HEK293 (cell line): ENCODE results near the gene DHX32.

Experiments used
- CTCF ChIA-PET: fragments of 350-600 bp; formaldehyde crosslinking; extraction: SDS; loops from one replicate; lab custom pipeline; 2021; ENCODE audit warnings: antibody characterized with exemption; lab: Yijun Ruan, JAX
- POLR2A ChIA-PET: fragments of 300-600 bp; formaldehyde crosslinking; extraction: SDS; loops from one replicate; lab custom pipeline; 2020; ENCODE audit warnings: antibody characterized with exemption, inconsistent platforms; lab: Yijun Ruan, JAX
- H3K27ac ChIP-seq: fragments of 200-500 bp; sonication (Bioruptor generic); 2 replicates; pipeline ENCODE4 v1.5.1; 2014; ENCODE audit warnings: low read depth, low read length, control low read depth, inconsistent platforms; ENCODE audit errors: extremely low read depth
- H3K36me3 ChIP-seq, 2 experiments: fragments of 200-500 bp in 1 of 2; sonication (Bioruptor generic) in 1 of 2; 1 replicate in 1 of 2; 2 replicates in 1 of 2; pipeline ENCODE4 v1.5.1; 2014 to 2017; ENCODE audit warnings: inconsistent platforms in 2 of 2, low read length in 2 of 2; ENCODE audit not compliant: control insufficient read depth in 2 of 2, insufficient read depth in 1 of 2
- H3K4me1 ChIP-seq: fragments of 200-500 bp; sonication (Bioruptor generic); 2 replicates; pipeline ENCODE4 v1.5.1; 2014; ENCODE audit warnings: mild to moderate bottlenecking, low read length, inconsistent platforms; ENCODE audit not compliant: control insufficient read depth, insufficient read depth
- H3K4me3 ChIP-seq: 2 replicates; pipeline ENCODE4 v1.5.1; 2011; ENCODE audit warnings: low read depth, mild to moderate bottlenecking, control low read depth, low read length, moderate library complexity
- H3K9me3 ChIP-seq: fragments of 200-500 bp; sonication (Bioruptor generic); 2 replicates; pipeline ENCODE4 v1.5.1; 2014; ENCODE audit warnings: low read depth, low read length, inconsistent platforms; ENCODE audit not compliant: control insufficient read depth, insufficient read depth
- GLIS1 ChIP-seq: fragments of 450-650 bp; formaldehyde crosslinking; IDR thresholded peaks from 2 replicates; pipeline ENCODE4 v1.5.1; 2016; ENCODE audit warnings: missing biosample characterization, missing genetic modification characterization
- PRDM1 ChIP-seq: fragments of 450-650 bp; formaldehyde crosslinking; IDR thresholded peaks from 2 replicates; pipeline ENCODE4; 2016; ENCODE audit warnings: missing biosample characterization, missing genetic modification characterization
- REPIN1 ChIP-seq: fragments of 450-650 bp; formaldehyde crosslinking; IDR thresholded peaks from 2 replicates; pipeline ENCODE4 v1.5.1; 2017; ENCODE audit warnings: missing biosample characterization, missing genetic modification characterization, low read depth
- SETDB1 ChIP-seq: IDR thresholded peaks from one replicate; pipeline ENCODE4 v1.6.1; 2017; ENCODE audit warnings: mild to moderate bottlenecking, low read length, moderate library complexity, mixed read lengths; ENCODE audit not compliant: insufficient read length
- ZBTB17 ChIP-seq: fragments of 450-650 bp; formaldehyde crosslinking; IDR thresholded peaks from 2 replicates; pipeline ENCODE4 v1.5.1; 2016; ENCODE audit warnings: missing biosample characterization, missing genetic modification characterization
- ZBTB7A ChIP-seq: fragments of 450-650 bp; formaldehyde crosslinking; IDR thresholded peaks from 2 replicates; pipeline ENCODE4 v1.5.1; 2016; ENCODE audit warnings: low read depth, missing biosample characterization, missing genetic modification characterization
- ZFP3 ChIP-seq: fragments of 450-650 bp; formaldehyde crosslinking; IDR thresholded peaks from 2 replicates; pipeline ENCODE4 v1.5.1; 2016; ENCODE audit warnings: low read depth, missing biosample characterization, missing genetic modification characterization
- ZNF133 ChIP-seq: fragments of 450-650 bp; formaldehyde crosslinking; IDR thresholded peaks from 2 replicates; pipeline ENCODE4 v1.5.1; 2016; ENCODE audit warnings: missing biosample characterization, missing genetic modification characterization
- ZNF146 ChIP-seq: fragments of 450-650 bp; formaldehyde crosslinking; IDR thresholded peaks from 2 replicates; pipeline ENCODE4 v1.5.1; 2016; ENCODE audit warnings: missing biosample characterization, missing genetic modification characterization
- ZNF266 ChIP-seq: fragments of 450-650 bp; formaldehyde crosslinking; IDR thresholded peaks from 2 replicates; pipeline ENCODE4 v1.5.1; 2016; ENCODE audit warnings: missing biosample characterization, missing genetic modification characterization, low read depth
- ZNF354C ChIP-seq: fragments of 450-650 bp; formaldehyde crosslinking; IDR thresholded peaks from 2 replicates; pipeline ENCODE4 v1.5.1; 2016; ENCODE audit warnings: missing biosample characterization, missing genetic modification characterization, low read depth, borderline replicate concordance
- ZNF426 ChIP-seq: fragments of 450-650 bp; formaldehyde crosslinking; IDR thresholded peaks from 2 replicates; pipeline ENCODE4 v1.5.1; 2017; ENCODE audit warnings: missing biosample characterization, missing genetic modification characterization, mild to moderate bottlenecking, inconsistent platforms, moderate library complexity
- ZNF473 ChIP-seq: fragments of 450-650 bp; formaldehyde crosslinking; IDR thresholded peaks from 2 replicates; pipeline ENCODE4 v1.5.1; 2017; ENCODE audit warnings: missing biosample characterization, missing genetic modification characterization
- ZNF555 ChIP-seq: fragments of 450-650 bp; formaldehyde crosslinking; conservative IDR thresholded peaks from 2 replicates; pipeline ENCODE4 v1.5.1; 2017; ENCODE audit warnings: missing biosample characterization, mild to moderate bottlenecking, missing genetic modification characterization, inconsistent platforms
- ZNF596 ChIP-seq: fragments of 450-650 bp; IDR thresholded peaks from 2 replicates; pipeline ENCODE4 v1.5.0; 2018; ENCODE audit warnings: missing biosample characterization, mild to moderate bottlenecking, missing genetic modification characterization, moderate library complexity
- ZNF621 ChIP-seq: fragments of 450-650 bp; formaldehyde crosslinking; IDR thresholded peaks from 2 replicates; pipeline ENCODE4 v1.5.1; 2017; ENCODE audit warnings: missing biosample characterization, missing genetic modification characterization
- ZNF670 ChIP-seq: fragments of 450-650 bp; formaldehyde crosslinking; IDR thresholded peaks from 2 replicates; pipeline ENCODE4 v1.5.1; 2016; ENCODE audit warnings: missing biosample characterization, missing genetic modification characterization, low read depth
- ZNF785 ChIP-seq: fragments of 450-650 bp; formaldehyde crosslinking; IDR thresholded peaks from 2 replicates; pipeline ENCODE4 v1.5.1; 2016; ENCODE audit warnings: missing biosample characterization, missing genetic modification characterization
- ZXDB ChIP-seq: fragments of 450-650 bp; formaldehyde crosslinking; IDR thresholded peaks from 2 replicates; pipeline ENCODE4 v1.5.1; 2016; ENCODE audit warnings: missing biosample characterization, missing genetic modification characterization
- TF ChIP-seq, protein P1 (sequence below): fragments of 450-650 bp; formaldehyde crosslinking; IDR thresholded peaks from 2 replicates; pipeline ENCODE4 v1.5.1; 2016; ENCODE audit warnings: missing biosample characterization, missing genetic modification characterization, borderline replicate concordance
- TF ChIP-seq, protein P2 (sequence below): fragments of 450-650 bp; formaldehyde crosslinking; IDR thresholded peaks from 2 replicates; pipeline ENCODE4 v1.5.1; 2016; ENCODE audit warnings: missing biosample characterization, missing genetic modification characterization
- TF ChIP-seq, protein P3 (sequence below): fragments of 450-650 bp; formaldehyde crosslinking; IDR thresholded peaks from 2 replicates; pipeline ENCODE4 v1.5.1; 2016; ENCODE audit warnings: missing biosample characterization, missing genetic modification characterization

DHX32 gene, protein sequence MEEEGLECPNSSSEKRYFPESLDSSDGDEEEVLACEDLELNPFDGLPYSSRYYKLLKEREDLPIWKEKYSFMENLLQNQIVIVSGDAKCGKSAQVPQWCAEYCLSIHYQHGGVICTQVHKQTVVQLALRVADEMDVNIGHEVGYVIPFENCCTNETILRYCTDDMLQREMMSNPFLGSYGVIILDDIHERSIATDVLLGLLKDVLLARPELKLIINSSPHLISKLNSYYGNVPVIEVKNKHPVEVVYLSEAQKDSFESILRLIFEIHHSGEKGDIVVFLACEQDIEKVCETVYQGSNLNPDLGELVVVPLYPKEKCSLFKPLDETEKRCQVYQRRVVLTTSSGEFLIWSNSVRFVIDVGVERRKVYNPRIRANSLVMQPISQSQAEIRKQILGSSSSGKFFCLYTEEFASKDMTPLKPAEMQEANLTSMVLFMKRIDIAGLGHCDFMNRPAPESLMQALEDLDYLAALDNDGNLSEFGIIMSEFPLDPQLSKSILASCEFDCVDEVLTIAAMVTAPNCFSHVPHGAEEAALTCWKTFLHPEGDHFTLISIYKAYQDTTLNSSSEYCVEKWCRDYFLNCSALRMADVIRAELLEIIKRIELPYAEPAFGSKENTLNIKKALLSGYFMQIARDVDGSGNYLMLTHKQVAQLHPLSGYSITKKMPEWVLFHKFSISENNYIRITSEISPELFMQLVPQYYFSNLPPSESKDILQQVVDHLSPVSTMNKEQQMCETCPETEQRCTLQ

DNA sequence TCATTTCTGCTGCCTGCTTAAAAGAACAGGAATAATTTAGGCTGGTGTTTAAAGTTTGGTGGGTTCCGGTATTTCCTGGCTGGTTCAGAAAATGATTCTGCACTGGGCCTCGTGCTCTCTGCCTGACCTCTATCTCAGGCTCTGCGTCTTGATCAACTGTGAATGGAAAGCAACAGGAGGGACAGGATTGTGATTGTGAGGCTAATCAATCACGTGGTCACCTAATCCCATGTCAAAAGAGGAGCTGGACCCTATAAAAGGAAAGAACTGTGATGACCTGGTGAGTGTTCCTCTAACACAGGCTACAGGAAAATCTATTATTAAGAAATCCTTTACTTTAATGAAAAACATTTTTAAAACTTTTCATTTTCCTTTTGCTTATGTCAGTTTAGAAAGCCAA is at the start of gene DHX32:
Gene DHX32 (minus strand): TSS at position 101 of the 400 bp plus-strand sequence. CDS start 468 bp downstream, outside the sequence.
- peaks cover 3 to 14% of the 10 kb centered on the region in 2 experiments; a peak in 2 of 3 replicates for H3K36me3 ChIP-seq
- CTCF ChIA-PET, result interaction anchor here (0.6 to 1.5 kb wide), 2 partner anchors 12 to 229 kb away, joined by 3 to 12 read pairs; no protein-coding TSS in a partner anchor
- H3K4me3 ChIP-seq, result no peak within 1 kb of the TSS
- POLR2A ChIA-PET, result no interaction called here
- H3K27ac ChIP-seq, result no peak within 1 kb of the TSS
- H3K4me1 ChIP-seq, result 0 out of 2 replicates have a peak, but pooled peaks cover 3% of the 10 kb centered on the region
- TF ChIP-seq, protein P1, sequence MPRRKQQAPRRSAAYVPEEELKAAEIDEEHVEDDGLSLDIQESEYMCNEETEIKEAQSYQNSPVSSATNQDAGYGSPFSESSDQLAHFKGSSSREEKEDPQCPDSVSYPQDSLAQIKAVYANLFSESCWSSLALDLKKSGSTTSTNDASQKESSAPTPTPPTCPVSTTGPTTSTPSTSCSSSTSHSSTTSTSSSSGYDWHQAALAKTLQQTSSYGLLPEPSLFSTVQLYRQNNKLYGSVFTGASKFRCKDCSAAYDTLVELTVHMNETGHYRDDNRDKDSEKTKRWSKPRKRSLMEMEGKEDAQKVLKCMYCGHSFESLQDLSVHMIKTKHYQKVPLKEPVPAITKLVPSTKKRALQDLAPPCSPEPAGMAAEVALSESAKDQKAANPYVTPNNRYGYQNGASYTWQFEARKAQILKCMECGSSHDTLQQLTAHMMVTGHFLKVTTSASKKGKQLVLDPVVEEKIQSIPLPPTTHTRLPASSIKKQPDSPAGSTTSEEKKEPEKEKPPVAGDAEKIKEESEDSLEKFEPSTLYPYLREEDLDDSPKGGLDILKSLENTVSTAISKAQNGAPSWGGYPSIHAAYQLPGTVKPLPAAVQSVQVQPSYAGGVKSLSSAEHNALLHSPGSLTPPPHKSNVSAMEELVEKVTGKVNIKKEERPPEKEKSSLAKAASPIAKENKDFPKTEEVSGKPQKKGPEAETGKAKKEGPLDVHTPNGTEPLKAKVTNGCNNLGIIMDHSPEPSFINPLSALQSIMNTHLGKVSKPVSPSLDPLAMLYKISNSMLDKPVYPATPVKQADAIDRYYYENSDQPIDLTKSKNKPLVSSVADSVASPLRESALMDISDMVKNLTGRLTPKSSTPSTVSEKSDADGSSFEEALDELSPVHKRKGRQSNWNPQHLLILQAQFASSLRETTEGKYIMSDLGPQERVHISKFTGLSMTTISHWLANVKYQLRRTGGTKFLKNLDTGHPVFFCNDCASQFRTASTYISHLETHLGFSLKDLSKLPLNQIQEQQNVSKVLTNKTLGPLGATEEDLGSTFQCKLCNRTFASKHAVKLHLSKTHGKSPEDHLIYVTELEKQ (tag by site-specific recombination), result no peak
- TF ChIP-seq ZBTB17 (tag by site-specific recombination), result no peak
- no peak for TF ChIP-seq ZNF785 (tag by site-specific recombination)
- no peak for TF ChIP-seq ZNF133
- TF ChIP-seq ZBTB7A (tag by site-specific recombination), result no peak
- TF ChIP-seq ZNF555 (tag by site-specific recombination), result no peak
- TF ChIP-seq, protein P2, sequence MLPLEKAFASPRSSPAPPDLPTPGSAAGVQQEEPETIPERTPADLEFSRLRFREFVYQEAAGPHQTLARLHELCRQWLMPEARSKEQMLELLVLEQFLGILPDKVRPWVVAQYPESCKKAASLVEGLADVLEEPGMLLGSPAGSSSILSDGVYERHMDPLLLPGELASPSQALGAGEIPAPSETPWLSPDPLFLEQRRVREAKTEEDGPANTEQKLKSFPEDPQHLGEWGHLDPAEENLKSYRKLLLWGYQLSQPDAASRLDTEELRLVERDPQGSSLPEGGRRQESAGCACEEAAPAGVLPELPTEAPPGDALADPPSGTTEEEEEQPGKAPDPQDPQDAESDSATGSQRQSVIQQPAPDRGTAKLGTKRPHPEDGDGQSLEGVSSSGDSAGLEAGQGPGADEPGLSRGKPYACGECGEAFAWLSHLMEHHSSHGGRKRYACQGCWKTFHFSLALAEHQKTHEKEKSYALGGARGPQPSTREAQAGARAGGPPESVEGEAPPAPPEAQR (tag by site-specific recombination), result no peak
- H3K9me3 ChIP-seq, result no peaks in the 10 kb centered on the region

DNA sequence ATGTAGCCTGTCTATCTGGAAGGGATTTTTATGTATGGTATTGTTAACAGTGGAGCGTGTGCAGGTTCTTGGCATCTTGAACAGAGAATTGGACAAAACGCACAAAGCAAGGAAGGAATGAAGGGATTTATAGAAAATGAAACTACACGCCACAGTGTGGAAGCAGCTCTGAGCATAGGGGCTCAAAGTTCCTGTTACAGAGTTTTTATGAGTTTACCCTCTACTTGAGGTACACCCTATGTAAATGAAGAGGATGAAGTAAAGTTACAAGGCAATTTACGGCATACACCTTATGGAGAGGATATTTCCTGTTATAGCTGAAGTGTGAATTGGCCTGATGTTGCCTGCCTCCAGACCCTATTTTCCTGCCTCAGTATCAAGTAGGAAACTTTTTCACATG is 48.5 kb upstream of the DHX32 start:
- Histone ChIP-seq H3K4me3 (no peak overlapping the region), H3K9me3 (no peaks in the 10 kb centered on the region), H3K4me1 (no peaks in the 10 kb centered on the region), H3K36me3 (no peaks in the 10 kb centered on the region), H3K27ac (no peak overlapping the region)
- TF ChIP-seq ZNF146 (tag by site-specific recombination) (no peak), GLIS1 (tag by site-specific recombination) (no peak), PRDM1 (tag by site-specific recombination) (no peak), ZNF426 (tag by site-specific recombination) (no peak), ZFP3 (no peak), ZXDB (tag by site-specific recombination) (no peak), ZNF473 (no peak), ZNF266 (tag by site-specific recombination) (no peak), ZNF670 (no peak), ZNF354C (tag by site-specific recombination) (no peak), REPIN1 (tag by site-specific recombination) (no peak), ZNF785 (tag by site-specific recombination) (no peak), ZNF621 (tag by site-specific recombination) (no peak), ZNF596 (tag by site-specific recombination) (no peak), SETDB1 (no peak)
- TF ChIP-seq, protein P3, sequence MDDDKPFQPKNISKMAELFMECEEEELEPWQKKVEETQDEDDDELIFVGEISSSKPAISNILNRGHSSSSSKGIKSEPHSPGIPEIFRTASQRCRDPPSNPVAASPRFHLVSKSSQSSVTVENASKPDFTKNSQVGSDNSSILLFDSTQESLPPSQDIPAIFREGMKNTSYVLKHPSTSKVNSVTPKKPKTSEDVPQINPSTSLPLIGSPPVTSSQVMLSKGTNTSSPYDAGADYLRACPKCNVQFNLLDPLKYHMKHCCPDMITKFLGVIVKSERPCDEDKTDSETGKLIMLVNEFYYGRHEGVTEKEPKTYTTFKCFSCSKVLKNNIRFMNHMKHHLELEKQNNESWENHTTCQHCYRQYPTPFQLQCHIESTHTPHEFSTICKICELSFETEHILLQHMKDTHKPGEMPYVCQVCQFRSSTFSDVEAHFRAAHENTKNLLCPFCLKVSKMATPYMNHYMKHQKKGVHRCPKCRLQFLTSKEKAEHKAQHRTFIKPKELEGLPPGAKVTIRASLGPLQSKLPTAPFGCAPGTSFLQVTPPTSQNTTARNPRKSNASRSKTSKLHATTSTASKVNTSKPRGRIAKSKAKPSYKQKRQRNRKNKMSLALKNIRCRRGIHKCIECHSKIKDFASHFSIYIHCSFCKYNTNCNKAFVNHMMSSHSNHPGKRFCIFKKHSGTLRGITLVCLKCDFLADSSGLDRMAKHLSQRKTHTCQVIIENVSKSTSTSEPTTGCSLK, result no peak
- ChIA-PET CTCF (no interaction called here), POLR2A (no interaction called here)
